RCC 7860 (cell line): Measurements from ENCODE around the gene RPS6KA3.
"Not testable (repeated sequence)": the region's sequence is repeated elsewhere in the genome, so short reads cannot be mapped to it uniquely, and the experiment has no call there.

Source experiments
- DNase-seq: peaks from one replicate; pipeline ENCODE4 v3.0.0-alpha.2; 2015; ENCODE audit warnings: low spot score
- FAIRE-seq: peaks from 2 replicates; lab custom pipeline; 2012; peaks lifted over from hg19 to GRCh38; lab: Jason Lieb, UNC

The RPS6KA3 gene

DNA sequence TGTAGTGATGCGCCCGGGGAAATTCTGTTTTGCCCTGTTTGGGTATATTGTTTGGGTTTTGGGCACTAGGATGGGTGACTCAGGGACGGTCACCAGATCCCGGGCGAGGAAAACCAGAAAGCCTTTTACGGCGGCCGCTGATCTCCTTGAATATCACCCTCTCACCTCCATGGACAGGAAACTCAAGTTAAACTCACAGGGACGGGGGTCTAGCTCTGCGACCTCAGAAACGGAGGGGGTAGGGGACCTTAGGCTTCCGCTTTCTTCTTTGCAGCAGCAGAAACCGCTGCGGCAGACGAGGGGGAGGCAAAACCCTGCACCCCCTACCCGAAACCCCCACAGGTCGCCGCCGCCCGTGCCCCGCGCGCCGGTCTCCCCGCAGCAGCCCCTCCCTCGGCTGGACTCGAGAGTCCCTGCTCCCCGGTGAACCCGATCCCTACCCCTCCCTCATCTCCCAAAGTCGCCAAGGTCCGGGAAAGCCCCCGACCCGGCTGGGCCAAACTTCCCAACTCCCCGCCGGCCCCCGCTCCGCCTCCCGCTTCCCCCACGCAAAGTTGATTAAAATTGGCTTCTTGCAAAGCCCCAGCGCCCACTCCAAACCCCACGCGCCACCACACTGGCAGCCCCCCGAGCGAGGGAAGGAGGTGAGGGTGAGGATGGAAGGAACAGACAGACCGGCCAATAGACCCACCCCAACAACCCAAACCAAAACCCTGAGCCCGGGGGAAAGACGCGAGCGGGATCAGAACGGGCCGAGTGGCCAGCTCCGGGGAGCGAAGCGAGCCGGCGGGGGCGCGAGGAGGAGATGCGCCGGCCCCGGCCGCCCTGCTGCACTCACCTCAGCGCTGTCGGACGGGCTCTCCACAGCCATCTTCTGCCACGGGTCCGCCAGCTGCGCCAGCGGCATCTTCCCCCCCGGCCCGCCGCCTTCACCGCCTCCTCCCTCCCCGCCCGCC lies 705 bp downstream of the RPS6KA3 start:
- FAIRE-seq (no peak), DNase-seq (peak; percentile 3)

DNA sequence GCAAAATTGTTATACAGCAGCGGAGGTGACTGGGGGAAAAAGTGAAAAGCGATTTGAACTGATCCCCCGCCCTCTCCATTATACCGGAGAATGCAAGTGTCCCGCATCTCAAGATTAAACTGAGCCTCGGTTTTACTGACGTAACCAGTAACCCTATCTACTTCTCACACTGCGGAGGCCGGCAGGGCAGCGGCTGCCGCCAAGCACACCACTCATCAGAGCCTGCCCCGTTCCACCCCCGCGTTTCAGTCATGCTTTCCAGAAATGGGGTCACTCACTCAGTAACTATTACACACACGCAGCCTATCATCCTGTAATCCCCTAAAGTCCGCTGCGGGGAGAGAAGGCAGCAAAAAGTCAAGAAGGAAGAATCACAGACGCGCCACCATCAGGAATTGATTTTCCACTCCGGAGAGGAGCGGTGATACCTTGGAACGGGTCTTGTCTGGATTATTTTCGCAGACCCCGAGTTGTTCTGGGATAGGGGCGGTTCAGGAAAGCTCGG lies 1.4 kb downstream of the RPS6KA3 start:
- DNase-seq (peak; percentile 62), FAIRE-seq (peak; percentile 71)

DNA sequence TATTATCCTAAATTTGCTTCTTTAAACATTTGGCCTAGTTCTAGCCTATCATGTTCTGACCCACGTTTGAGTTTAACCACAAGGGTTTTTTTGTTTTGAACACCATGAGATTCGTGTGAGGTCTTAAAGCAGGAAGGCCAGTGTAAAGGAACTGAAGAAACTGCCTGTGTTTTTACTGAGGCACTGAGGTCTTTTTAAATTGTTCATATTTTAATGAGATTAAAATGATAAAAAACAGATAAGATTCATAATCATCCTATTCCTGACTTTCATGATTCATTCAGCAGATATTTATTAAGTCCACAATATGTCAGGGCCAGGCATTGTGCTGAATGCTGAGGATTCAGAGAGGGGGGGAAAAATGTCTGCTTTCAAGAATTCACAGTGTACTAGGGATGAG lies 3.2 kb downstream of the RPS6KA3 start:
- FAIRE-seq (no peak), DNase-seq (peak; percentile 13)

DNA sequence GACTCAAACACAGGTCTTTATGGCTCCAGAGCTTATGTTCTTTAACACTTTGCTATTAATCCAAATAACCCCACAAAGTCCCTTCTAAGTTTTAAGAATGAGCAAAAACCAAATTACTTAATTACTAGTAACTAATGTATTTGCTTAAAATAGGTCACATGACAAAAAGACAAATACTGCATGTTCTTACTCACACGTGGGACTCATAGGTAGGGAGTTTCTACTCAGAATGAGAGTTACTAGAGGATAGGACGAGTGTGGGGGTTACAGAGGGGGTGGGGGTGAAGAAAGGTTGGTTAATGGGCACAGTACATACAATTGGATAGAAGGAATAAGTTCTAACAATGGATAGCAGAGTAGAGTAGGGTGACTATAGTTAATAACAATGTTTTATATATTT lies 5.8 kb downstream of the RPS6KA3 start:
- FAIRE-seq (no peak), DNase-seq (no peak)

DNA sequence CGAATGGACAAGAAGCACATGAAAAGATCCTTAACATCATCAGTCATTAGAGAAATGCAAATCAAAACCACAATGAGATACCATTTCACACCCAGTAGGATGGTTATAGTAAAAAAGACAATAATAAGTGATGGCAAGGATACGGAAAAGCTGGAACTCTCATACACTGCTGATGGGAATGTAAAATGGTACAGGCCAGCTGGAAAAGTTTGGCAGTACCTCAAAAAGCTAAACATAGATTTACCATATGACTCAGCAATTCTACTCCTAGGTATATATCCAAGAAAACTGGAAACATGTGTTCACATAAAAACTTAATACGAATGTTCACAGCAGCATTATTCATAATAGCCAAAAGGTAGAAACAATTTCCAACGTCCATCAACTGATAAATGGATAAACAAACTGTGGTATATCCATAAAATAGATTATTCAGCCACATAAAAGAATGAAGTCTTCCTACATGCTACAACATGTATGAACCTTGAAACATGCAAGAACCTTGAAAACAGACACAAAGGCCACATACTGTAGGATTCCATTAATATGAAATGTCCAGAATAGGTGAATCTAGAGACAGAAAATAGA lies 11.9 kb downstream of the RPS6KA3 start:
- DNase-seq, result no peak
- peak; percentile 46 for FAIRE-seq

DNA sequence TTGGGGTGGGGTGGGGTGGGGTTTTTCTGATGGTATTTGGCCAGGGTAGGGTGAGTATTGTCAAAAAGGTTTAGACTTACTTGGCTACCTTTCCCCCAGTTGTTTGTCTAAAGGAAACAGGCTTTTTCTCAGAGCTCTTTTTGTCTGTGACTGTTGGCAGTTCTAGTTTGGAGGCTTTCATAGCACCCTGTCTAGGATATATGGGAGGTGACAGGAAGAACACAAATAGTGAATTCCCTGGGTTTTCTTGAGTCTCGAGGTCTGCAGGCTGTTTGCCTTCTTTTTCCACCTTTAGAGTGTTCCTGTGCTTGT lies 13.5 kb downstream of the RPS6KA3 start:
- FAIRE-seq (no peak), DNase-seq (no peak)

DNA sequence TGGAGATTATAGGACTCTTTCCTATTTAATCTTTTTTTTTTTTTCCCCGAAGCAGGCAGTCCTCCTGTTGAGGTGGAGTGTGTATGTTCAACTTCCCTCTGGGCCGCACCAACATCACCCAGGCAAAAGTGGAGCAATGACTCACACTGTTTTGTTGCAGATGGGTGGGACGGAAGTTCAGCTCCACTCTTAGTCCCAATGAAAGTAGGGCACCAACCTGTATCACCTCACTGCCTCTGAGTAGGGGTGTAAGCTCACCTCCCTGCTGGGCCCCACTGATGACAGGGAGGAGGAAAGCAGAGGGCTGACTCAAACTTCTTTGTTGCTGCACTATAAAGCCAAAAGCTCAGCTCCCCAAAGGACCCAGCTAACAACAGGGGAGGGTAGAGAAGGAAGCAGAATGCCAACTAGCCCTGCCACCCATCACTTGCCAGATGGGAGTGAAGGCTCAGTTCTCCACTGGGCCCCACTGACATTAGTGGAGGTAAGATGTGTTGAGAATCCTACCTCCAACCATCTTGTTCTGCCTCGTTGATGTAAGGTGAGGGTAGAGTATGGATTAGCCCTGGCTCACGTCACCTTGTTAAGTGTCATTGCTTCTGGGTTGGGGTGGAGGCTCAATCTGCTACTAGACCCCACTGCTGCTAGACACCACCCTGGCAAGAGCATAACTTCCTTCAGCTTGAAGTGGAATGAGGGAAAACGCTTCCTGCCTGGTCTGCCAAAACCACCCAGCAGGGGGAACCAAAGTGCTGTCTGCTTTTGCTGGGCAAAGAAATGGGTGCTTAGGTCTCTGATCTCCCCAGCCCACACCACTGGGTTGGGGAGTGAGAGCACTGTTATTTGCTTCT lies 14.1 kb downstream of the RPS6KA3 start:
- DNase-seq, result peak; percentile 6

DNA sequence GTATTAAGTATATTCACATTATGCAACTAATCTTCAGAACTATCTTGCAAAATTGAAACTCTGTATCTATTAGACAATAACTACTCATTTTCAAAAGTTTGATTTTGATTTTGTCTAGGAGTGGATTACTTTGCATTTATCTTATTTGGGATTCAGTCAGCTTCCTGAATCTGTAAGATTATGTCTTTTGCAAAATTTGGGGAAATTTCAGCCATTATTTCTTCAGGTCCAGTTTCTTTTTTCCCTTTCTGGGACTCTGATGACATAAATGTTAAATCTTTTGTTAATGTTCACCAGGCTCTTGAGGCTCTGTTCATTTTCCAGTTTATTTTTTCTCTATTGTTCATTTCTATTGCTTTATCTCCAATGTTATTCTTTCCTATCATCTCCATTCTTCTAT lies 15.0 kb downstream of the RPS6KA3 start:
- DNase-seq (no peak), FAIRE-seq (no peak)

More for the DNA sequence above, 14.1 kb downstream of the RPS6KA3 start:
- FAIRE-seq, result no peak

DNA sequence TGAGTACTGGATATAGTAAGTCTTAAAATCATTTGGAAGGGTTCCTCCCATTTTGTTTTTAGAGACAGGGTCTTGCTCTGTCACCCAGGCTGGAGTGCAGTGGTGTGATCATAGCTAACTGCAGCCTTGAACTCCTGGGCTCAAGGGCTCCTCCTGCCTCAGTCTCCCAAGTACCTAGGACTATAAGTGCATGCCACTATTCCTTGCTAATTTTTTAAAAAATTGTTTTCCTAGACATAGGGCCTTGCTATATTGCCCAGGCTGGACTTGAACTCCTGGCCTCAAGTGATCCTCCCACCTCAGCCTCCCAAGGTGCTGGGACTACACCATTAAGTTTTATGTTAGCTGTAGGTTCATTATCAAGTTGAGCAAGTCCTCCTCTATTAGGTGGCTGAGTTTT lies 16.6 kb downstream of the RPS6KA3 start:
- not testable (repeated sequence) for FAIRE-seq, DNase-seq

DNA sequence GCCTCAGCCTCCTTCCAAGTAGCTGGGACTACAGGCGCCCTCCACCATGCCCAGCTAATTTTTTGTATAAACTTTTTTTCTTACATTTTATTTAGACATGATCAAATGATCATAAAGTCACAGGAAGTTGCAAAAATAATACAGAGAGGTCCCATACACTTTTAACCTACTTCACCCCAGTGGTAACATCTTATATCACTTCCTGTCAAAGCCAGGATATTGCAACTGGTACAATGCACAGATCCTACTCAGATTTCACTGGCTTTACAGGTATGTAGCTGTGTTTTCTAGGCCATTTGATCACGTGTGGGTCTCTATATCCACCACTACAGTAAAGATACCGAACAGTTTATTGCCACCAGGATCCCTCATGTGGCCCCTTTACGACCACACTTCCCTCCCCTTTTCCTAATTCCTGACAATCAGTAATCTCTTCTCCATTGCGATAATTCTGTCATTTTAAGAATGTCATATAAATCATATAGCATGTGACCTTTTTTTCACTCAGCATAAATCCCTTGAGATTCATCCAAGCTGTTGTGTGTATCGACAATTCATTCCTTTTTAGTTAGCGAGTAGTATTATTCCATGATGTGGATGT lies 18.0 kb downstream of the RPS6KA3 start:
- FAIRE-seq, result no peak

DNA sequence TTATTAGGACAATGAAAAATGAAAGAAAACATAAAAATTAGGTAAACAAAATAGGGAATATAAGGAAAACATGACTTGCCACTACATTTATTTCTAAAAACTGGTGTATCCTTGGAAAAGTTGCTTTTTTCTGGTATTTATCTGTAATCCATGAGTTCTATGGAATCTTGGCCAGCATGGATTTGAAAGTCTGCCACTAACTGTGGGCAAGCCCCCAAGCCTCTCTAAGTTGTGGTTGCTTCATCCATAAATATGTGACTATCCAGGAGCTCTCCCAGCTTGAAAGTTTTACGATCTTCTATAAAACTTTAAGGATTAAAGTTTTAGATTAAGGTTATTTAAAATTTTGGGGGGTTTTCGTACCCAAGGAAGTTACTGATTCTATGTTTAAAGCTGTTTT lies 21.8 kb downstream of the RPS6KA3 start:
- no peak for FAIRE-seq

More for the DNA sequence above, 18.0 kb downstream of the RPS6KA3 start:
- DNase-seq, result no peak

DNA sequence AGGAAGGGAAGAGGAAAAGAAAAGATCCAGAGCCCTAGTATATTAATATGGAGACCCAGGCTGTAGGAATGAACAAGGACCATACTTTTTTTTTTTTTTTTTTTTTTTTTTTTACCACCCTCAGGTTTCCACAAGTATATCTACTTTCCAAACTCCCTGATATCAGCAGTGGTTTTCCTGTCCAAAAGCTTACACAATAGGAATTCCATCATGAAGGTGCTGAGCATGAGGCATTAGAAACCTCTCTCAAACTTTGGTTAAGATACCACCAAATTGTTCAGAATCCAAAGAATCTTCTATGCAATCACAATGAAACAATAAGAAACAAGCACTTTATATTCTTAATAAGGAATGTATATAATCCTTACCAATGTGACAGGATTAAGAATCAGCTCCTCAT lies 26.5 kb downstream of the RPS6KA3 start:
- DNase-seq, result no peak
- no peak for FAIRE-seq

More for the DNA sequence above, 21.8 kb downstream of the RPS6KA3 start:
- DNase-seq, result no peak

DNA sequence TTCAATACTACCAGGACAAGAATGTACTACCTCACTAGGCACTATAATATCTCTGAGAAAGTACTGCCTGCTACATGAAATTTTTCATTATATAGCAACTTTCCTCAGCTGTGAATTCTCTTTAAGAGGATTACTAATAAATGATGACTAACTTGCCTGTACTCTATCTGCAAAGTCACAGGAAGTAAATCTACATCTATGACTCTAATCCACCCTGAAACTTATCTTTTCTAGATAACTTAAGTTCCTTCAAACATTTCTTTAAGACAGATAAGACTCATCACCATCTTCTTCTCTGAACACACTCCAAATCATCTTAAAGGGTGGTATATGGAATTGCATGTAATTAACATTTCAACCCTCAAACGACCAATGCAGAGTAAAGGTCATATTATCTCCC lies 28.8 kb downstream of the RPS6KA3 start:
- DNase-seq, result peak; percentile 10
- FAIRE-seq, result peak; percentile 74

DNA sequence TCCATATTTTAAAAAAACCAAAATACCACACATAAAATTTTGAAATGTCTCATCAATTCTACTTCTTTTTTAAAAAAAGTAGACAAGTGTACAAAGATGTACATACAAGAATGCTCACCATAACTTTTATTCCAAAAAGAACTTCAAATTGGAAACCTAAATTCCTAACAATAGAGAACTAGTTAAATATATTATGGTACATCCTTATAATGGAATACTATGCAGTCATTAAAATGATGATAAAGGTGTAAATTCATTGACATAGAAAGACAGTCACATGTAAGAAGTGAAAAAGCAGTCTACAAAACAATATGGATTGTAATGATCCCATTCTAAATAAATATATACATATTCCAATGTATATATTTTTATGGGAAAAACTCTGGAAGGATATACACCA lies 31.0 kb downstream of the RPS6KA3 start:
- FAIRE-seq (peak; percentile 4), DNase-seq (no peak)

DNA sequence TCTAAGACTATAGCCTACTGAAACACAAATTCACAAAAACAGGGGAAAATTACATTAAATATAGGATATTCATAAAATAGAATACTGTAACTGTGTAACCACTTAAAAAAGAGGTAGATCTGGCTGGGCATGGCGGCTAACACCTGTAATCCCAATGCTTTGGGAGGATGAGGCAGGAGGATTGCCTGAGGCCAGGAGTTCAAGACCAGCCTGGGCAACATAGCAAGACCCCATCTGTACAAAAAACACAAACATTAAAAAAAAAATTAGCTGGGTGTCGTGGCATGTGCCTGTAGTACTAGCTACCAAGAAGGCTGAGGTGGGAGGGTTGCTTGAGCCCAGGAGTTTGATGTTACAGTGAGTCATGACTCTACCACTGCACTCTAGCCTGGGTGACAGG lies 33.4 kb downstream of the RPS6KA3 start:
- FAIRE-seq (no peak), DNase-seq (no peak)

DNA sequence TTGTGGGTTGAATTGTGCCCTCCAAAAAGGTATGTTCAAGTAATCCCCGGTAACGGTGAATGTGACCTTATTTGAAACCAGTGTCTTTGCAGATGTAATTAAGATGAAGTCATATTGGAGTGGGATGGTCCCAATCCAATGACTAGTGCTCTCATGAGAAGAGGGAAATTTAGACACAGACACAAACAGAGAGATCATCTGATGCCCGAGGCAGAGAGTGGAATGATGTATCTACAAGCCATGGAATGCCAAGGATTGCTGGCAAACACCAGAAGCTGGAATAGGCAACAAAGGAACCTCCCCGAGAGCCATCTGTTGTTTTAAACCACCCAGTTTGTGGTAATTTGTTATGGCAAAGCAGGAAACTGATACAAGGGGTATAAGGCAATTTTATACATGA lies 35.1 kb downstream of the RPS6KA3 start:
- FAIRE-seq (no peak), DNase-seq (no peak)

DNA sequence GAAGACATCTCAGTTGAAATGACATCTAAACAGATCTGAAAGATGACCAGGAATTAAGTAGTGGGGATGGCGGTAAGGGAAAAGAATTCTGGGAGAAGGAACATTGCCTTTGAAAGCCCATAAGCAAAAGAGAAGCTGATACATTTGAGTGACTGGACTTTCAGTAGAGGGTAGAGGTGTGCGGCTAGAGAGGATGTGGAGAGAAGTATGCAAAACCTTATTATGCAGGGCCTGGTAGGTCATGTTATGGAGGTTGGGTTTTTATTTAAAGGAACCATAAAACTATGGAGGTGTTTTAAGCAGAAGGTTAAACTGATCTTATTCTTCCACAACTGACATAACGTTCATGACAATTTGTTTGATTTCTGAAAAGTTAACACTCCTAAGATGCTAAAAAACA lies 36.3 kb downstream of the RPS6KA3 start:
- DNase-seq (no peak), FAIRE-seq (no peak)

DNA sequence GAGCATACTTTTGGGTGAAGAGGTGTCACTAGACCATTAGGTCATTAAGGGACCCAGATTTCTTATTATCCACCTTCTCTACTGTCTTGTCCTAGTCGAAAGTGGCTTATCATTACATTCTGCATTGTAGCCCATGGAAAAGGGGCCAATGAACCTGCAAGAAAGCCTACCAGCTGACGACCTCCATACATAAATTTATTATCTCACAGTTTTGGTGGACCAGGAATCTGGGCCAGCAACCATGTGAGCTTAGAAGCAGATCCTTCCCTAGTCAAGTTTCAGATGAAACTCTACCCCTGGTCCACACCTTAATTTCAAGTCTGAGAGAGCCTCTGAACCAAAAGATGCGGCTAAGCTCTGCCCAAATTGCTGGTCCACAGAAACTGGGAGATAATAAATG lies 37.6 kb downstream of the RPS6KA3 start:
- FAIRE-seq (no peak), DNase-seq (no peak)

DNA sequence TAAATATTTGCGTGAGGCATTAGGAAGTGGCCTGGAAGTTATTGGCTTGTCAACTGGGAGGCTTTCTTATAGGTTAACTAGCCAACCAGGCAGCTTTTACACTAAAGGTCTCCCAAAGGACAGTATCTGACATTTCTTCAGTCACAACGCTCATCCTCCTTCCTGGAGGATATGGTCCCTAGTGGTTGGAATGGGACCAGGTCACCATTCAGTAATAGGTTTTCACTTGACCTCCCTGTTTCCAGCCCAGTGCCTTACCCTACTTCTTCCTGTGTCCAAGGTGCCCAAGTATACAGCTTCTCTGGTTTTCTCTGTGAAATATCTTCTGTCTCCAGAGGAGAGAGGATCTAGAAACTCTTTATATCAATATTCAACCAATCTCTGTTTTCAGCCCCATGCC lies 38.5 kb downstream of the RPS6KA3 start:
- DNase-seq (no peak), FAIRE-seq (no peak)

DNA sequence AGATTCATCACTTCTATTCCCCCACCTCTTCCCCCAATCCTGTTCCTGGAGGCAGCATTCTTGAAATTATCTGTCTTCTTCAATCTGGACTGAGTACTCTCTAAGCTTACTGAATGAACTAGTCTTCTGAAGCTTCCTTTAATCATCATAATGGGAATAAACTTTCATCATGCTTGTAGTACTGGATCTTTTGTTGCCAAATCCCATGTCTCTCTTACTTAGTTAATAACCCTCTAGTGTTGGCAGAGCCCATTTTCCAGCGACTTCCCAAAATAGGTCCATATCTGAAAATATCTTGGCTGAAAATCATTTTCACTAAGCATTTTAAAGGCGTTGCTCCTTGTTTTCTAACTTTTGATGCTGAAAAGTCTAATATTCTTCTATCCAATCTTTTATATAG lies 39.6 kb downstream of the RPS6KA3 start:
- no peak for DNase-seq
- no peak for FAIRE-seq

DNA sequence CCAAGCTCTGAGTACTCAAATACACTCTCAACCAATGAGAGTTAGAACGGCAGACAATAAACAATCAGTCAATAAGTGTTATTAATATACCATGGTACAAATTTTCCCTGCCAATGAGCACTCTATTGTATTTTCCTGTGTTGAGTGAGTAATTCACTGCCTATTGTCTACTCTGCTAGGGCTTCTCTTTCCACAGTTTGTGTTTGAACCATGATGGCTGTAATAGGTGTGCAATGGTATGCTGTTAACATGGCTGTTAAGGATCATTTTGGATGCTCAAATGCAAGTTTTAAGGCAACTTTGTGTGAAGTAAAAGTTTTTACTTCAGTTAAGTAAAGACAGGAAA lies 41.2 kb downstream of the RPS6KA3 start:
- FAIRE-seq, result no peak
- no peak for DNase-seq
